NCI-H1694 (cell line): ENCODE results near the gene UBE2Q2.
"Not testable (repeated sequence)": the region's sequence is repeated elsewhere in the genome, so short reads cannot be mapped to it uniquely, and the experiment has no call there.

Experiments
- DNase-seq: peaks from one replicate; lab custom pipeline; 2025; lab: John Stamatoyannopoulos, UW

UBE2Q2 gene

GRCh38 chr15:75864213-75865059 is 21.2 kb downstream of the UBE2Q2 start:
- DNase-seq = no peak

- DNase-seq = not testable (repeated sequence)
These were observed 22.8 kb downstream of the UBE2Q2 start for GRCh38 chr15:75866045-75866444.

GRCh38 chr15:75866916-75867315 is 23.7 kb downstream of the UBE2Q2 start:
- DNase-seq = no peak

- DNase-seq = no peak
These were observed 24.2 kb downstream of the UBE2Q2 start for GRCh38 chr15:75867449-75867848.

- DNase-seq = no peak
These were observed 24.8 kb downstream of the UBE2Q2 start for GRCh38 chr15:75868019-75868418.

- DNase-seq = no peak
These were observed 26.2 kb downstream of the UBE2Q2 start for GRCh38 chr15:75869446-75869845.

- not testable (repeated sequence) for DNase-seq
These were observed 28.3 kb downstream of the UBE2Q2 start for GRCh38 chr15:75871589-75871988.

GRCh38 chr15:75872403-75872990 is 29.2 kb downstream of the UBE2Q2 start:
- no peak for DNase-seq

- DNase-seq = no peak
These were observed 40.8 kb downstream of the UBE2Q2 start for GRCh38 chr15:75884041-75884440.

- DNase-seq = no peak
These were observed 43.9 kb downstream of the UBE2Q2 start for GRCh38 chr15:75887178-75887577.

- DNase-seq = no peak
These were observed 48.6 kb downstream of the UBE2Q2 start for GRCh38 chr15:75891895-75892294.

- no peak for DNase-seq
These were observed 52.5 kb downstream of the UBE2Q2 start for GRCh38 chr15:75895731-75896130.

GRCh38 chr15:75900577-75900976 is 57.3 kb downstream of the UBE2Q2 start:
- no peak for DNase-seq

GRCh38 chr15:75902129-75902557 is 58.9 kb downstream of the UBE2Q2 start:
- DNase-seq = peak; percentile 39

GRCh38 chr15:75903331-75904239 is 60.3 kb downstream of the UBE2Q2 start, which contains the start of gene FBXO22:
Gene FBXO22, plus strand, starts transcription at chr15:75903878. Its CDS starts 86 bp downstream, at chr15:75903964.
- peak; percentile 61 for DNase-seq

GRCh38 chr15:75905231-75905630 is 62.0 kb downstream of the UBE2Q2 start:
- DNase-seq = no peak

- DNase-seq = not testable (repeated sequence)
These were observed 67.1 kb downstream of the UBE2Q2 start for GRCh38 chr15:75910355-75910754.

GRCh38 chr15:75916978-75917377 is 73.7 kb downstream of the UBE2Q2 start:
- no peak for DNase-seq

GRCh38 chr15:75918135-75918534 is 74.9 kb downstream of the UBE2Q2 start:
- DNase-seq = no peak

GRCh38 chr15:75920079-75920478 is 76.8 kb downstream of the UBE2Q2 start:
- DNase-seq = no peak

- peak; percentile 8 for DNase-seq
These were observed 78.8 kb downstream of the UBE2Q2 start for GRCh38 chr15:75921732-75922703.
